GM18517 (cell line): ENCODE measurements around the gene PLEKHG4B.

Experiments
- ATAC-seq: cut with Tn5 transposase; IDR thresholded peaks from one replicate; pipeline ENCODE4 v1.9.1; 2021; ENCODE audit warnings: mild to moderate bottlenecking, moderate library complexity; ENCODE audit not compliant: unreplicated experiment

Gene PLEKHG4B

GRCh38 chr5:75331-76320 is 16.3 kb upstream of the PLEKHG4B start:
- ATAC-seq = no peak

GRCh38 chr5:76358-77169 is 15.4 kb upstream of the PLEKHG4B start:
- no peak for ATAC-seq

GRCh38 chr5:77170-77501 is 14.8 kb upstream of the PLEKHG4B start:
- no peak for ATAC-seq

- no peak for ATAC-seq
Measured at GRCh38 chr5:77546-77945, 14.4 kb upstream of the PLEKHG4B start.

GRCh38 chr5:77957-78804 is 13.8 kb upstream of the PLEKHG4B start:
- no peak for ATAC-seq

- no peak for ATAC-seq
Measured at GRCh38 chr5:78805-79149, 13.2 kb upstream of the PLEKHG4B start.

- ATAC-seq = no peak
Measured at GRCh38 chr5:79263-79662, 12.7 kb upstream of the PLEKHG4B start.

GRCh38 chr5:79821-80220 is 12.1 kb upstream of the PLEKHG4B start:
- no peak for ATAC-seq

- ATAC-seq = no peak
Measured at GRCh38 chr5:81391-82021, 10.5 kb upstream of the PLEKHG4B start.

- no peak for ATAC-seq
Measured at GRCh38 chr5:82097-82496, 9.9 kb upstream of the PLEKHG4B start.

- no peak for ATAC-seq
Measured at GRCh38 chr5:82570-82969, 9.4 kb upstream of the PLEKHG4B start.

GRCh38 chr5:83029-83428 is 8.9 kb upstream of the PLEKHG4B start:
- no peak for ATAC-seq

GRCh38 chr5:85334-85995 is 6.5 kb upstream of the PLEKHG4B start:
- no peak for ATAC-seq

- ATAC-seq = no peak
Measured at GRCh38 chr5:89337-90286, 2.4 kb upstream of the PLEKHG4B start.

GRCh38 chr5:90590-91547 is 1.1 kb upstream of the PLEKHG4B start:
- ATAC-seq = no peak

- no peak for ATAC-seq
Measured at GRCh38 chr5:92401-93220, 643 bp downstream of the PLEKHG4B start.
